Upper lobe of left lung (tissue), 4 donors: ENCODE measurements around the gene VIT.

ENCODE experiments used
- EP300 ChIP-seq, 4 donors: sonication (generic); formaldehyde crosslinking; IDR thresholded peaks; one replicate each; pipeline ENCODE4 v1.5.1; 2017; ENCODE audit warnings: antibody characterized with exemption in 4 of 4, control low read depth in 2 of 4
- POLR2A ChIP-seq, 4 donors: fragments of 450-650 bp; IDR thresholded peaks; one replicate each; pipeline ENCODE4 v1.5.1; 2016 to 2017; ENCODE audit warnings: antibody characterized with exemption in 4 of 4, mild to moderate bottlenecking in 2 of 4
- POLR2AphosphoS5 ChIP-seq, 2 donors: sonication (generic); formaldehyde crosslinking; IDR thresholded peaks; one replicate each; pipeline ENCODE4 v1.5.1; 2017; ENCODE audit warnings: antibody characterized with exemption in 2 of 2
- TF ChIP-seq, protein P1 (sequence below), 6 experiments: fragments of 450-650 bp in 4 of 6; fragments of 200-600 bp in 2 of 6; sonication (generic) in 2 of 6; IDR thresholded peaks; one replicate each; pipeline ENCODE4 v1.5.1; 2016 to 2019; ENCODE audit warnings: antibody characterized with exemption in 6 of 6

DNA sequence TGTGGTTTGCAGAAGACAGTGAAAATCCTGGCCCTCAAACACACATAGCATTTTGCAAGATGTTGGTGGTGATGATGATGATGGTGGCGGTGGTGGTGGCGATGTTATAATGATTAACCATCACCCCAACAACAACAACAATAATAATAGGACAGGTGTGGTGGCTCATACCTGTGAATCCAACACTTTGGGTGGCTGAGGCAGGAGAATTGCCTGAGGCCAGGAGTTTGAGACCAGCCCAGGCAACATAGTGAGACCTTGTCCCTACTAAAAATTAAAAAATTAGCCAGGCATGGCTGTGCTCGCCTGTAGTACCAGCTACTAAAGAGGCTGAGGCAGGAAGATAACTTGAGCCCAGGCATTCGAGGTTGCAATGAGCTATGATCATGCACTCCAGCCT is 3.8 kb downstream of the VIT start:
- TF ChIP-seq EP300 (IDR thresholded peaks at IDR 0.05) (no peak), POLR2A (IDR thresholded peaks at IDR 0.05) (no peak), POLR2AphosphoS5 (IDR thresholded peaks at IDR 0.05) (no peak)
- TF ChIP-seq, protein P1, sequence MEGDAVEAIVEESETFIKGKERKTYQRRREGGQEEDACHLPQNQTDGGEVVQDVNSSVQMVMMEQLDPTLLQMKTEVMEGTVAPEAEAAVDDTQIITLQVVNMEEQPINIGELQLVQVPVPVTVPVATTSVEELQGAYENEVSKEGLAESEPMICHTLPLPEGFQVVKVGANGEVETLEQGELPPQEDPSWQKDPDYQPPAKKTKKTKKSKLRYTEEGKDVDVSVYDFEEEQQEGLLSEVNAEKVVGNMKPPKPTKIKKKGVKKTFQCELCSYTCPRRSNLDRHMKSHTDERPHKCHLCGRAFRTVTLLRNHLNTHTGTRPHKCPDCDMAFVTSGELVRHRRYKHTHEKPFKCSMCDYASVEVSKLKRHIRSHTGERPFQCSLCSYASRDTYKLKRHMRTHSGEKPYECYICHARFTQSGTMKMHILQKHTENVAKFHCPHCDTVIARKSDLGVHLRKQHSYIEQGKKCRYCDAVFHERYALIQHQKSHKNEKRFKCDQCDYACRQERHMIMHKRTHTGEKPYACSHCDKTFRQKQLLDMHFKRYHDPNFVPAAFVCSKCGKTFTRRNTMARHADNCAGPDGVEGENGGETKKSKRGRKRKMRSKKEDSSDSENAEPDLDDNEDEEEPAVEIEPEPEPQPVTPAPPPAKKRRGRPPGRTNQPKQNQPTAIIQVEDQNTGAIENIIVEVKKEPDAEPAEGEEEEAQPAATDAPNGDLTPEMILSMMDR (IDR thresholded peaks at IDR 0.05), result no peak
